Gastroesophageal sphincter (tissue), 3 donors: ENCODE results near the gene SYNDIG1L.

Experiments used
- POLR2A ChIP-seq, 2 donors: fragments of 450-650 bp; IDR thresholded peaks; one replicate each; pipeline ENCODE4 v1.6.1; 2017; ENCODE audit warnings: antibody characterized with exemption in 2 of 2, mild to moderate bottlenecking in 2 of 2, moderate library complexity in 1 of 2
- TF ChIP-seq, protein P1 (sequence below), 4 experiments: fragments of 200-600 bp in 2 of 4; fragments of 450-650 bp in 2 of 4; sonication (generic) in 1 of 4; IDR thresholded peaks; one replicate each; pipeline ENCODE4 v1.5.1; 2017 to 2019; ENCODE audit warnings: antibody characterized with exemption in 4 of 4, mild to moderate bottlenecking in 2 of 4, moderate library complexity in 2 of 4

DNA sequence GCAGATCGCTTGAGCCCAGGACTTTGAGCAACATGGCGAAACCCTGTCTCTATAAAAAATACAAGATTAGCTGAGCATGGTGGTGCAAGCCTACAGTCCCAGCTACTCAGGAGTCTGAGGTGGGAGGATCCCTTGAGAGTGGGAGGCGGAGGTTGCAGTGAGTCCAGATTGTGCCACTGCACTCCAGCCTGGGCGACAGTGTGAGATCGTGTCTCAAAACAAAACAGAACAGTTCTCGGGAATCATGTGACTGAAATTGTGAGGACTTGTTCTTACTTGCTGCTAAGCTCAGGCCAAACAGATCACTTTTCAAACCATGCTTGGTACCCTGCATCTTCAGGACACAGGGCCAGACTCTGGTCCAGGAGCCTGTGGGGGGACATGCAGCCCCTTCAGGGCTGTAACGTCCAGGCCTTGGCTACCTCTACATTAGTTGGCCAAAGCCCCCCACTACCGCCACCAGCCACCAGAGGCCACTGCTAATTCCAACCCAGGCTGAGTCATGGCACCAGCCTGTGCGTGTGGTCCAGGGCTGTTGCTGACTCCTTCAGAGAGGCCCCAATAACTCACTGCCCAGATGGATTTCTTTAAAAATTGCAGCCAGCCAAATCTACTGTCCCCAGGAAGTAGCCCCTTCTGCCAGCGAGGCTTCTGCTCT, 33.4 kb upstream of the SYNDIG1L start:
- TF ChIP-seq, protein P1, sequence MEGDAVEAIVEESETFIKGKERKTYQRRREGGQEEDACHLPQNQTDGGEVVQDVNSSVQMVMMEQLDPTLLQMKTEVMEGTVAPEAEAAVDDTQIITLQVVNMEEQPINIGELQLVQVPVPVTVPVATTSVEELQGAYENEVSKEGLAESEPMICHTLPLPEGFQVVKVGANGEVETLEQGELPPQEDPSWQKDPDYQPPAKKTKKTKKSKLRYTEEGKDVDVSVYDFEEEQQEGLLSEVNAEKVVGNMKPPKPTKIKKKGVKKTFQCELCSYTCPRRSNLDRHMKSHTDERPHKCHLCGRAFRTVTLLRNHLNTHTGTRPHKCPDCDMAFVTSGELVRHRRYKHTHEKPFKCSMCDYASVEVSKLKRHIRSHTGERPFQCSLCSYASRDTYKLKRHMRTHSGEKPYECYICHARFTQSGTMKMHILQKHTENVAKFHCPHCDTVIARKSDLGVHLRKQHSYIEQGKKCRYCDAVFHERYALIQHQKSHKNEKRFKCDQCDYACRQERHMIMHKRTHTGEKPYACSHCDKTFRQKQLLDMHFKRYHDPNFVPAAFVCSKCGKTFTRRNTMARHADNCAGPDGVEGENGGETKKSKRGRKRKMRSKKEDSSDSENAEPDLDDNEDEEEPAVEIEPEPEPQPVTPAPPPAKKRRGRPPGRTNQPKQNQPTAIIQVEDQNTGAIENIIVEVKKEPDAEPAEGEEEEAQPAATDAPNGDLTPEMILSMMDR (IDR thresholded peaks at IDR 0.05), result peak in 2 of 4 experiments; percentile 34 to 48
- no peak for TF ChIP-seq POLR2A (IDR thresholded peaks at IDR 0.05)
